Bronchial epithelial cell (primary cell): Measurements from ENCODE around the gene CACNA2D1. TPM values are rescaled to one million over a fixed set of nuclear protein-coding genes. Genes with fewer than 3 reads are reported as not detected.

Source experiments
- DNase-seq: peaks from one replicate; pipeline ENCODE4 v3.0.0-alpha.2; 2010; ENCODE audit warnings: low read depth
- FAIRE-seq: peaks from 2 replicates; lab custom pipeline; 2011; peaks lifted over from hg19 to GRCh38; lab: Jason Lieb, UNC
- H3K27me3 ChIP-seq: 2 replicates; pipeline ENCODE4 v1.5.1; 2011; ENCODE audit warnings: low read length; ENCODE audit not compliant: control insufficient read depth, insufficient read depth
- H3K36me3 ChIP-seq: 2 replicates; pipeline ENCODE4 v1.5.1; 2011; ENCODE audit warnings: low read length; ENCODE audit not compliant: control insufficient read depth, insufficient read depth
- H3K4me3 ChIP-seq: 2 replicates; pipeline ENCODE4 v1.5.1; 2011; ENCODE audit warnings: mild to moderate bottlenecking, low read depth, low read length, control low read depth
- total RNA-seq: library from RNA; depleted of rRNA; stranded (reverse); fragments of >200 nt; gene quantifications from 2 replicates; pipeline ENCODE4 v1.2.1, GENCODE V29; 2014
- TF ChIP-seq, protein P1 (sequence below): IDR thresholded peaks from 2 replicates; pipeline ENCODE4 v1.5.1; 2011; ENCODE audit warnings: mild to moderate bottlenecking, moderate library complexity, low read length, control low read depth, inconsistent platforms; ENCODE audit not compliant: insufficient read depth, severe bottlenecking

CACNA2D1 gene
- total RNA-seq, 1 donor from 2014 or later: 1.1 TPM

GRCh38 chr7:82404094-82404493 is 39.5 kb downstream of the CACNA2D1 start:
- no peaks in the 10 kb centered on the region for H3K36me3 ChIP-seq
- FAIRE-seq: no peak
- TF ChIP-seq, protein P1, sequence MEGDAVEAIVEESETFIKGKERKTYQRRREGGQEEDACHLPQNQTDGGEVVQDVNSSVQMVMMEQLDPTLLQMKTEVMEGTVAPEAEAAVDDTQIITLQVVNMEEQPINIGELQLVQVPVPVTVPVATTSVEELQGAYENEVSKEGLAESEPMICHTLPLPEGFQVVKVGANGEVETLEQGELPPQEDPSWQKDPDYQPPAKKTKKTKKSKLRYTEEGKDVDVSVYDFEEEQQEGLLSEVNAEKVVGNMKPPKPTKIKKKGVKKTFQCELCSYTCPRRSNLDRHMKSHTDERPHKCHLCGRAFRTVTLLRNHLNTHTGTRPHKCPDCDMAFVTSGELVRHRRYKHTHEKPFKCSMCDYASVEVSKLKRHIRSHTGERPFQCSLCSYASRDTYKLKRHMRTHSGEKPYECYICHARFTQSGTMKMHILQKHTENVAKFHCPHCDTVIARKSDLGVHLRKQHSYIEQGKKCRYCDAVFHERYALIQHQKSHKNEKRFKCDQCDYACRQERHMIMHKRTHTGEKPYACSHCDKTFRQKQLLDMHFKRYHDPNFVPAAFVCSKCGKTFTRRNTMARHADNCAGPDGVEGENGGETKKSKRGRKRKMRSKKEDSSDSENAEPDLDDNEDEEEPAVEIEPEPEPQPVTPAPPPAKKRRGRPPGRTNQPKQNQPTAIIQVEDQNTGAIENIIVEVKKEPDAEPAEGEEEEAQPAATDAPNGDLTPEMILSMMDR: no peak
- no peak for DNase-seq
- no peaks in the 10 kb centered on the region for H3K27me3 ChIP-seq
- H3K4me3 ChIP-seq: no peak overlapping the region

GRCh38 chr7:82397879-82398524 is 45.6 kb downstream of the CACNA2D1 start:
- FAIRE-seq (no peak), DNase-seq (no peak)
- Histone ChIP-seq H3K27me3 (no peaks in the 10 kb centered on the region), H3K36me3 (no peaks in the 10 kb centered on the region), H3K4me3 (no peak overlapping the region)
- TF ChIP-seq, protein P1: no peak

GRCh38 chr7:82396343-82396742 is 47.2 kb downstream of the CACNA2D1 start:
- no peak for FAIRE-seq
- TF ChIP-seq, protein P1: no peak
- Histone ChIP-seq H3K27me3 (no peaks in the 10 kb centered on the region), H3K36me3 (no peaks in the 10 kb centered on the region), H3K4me3 (no peak overlapping the region)
- DNase-seq: no peak

DNA sequence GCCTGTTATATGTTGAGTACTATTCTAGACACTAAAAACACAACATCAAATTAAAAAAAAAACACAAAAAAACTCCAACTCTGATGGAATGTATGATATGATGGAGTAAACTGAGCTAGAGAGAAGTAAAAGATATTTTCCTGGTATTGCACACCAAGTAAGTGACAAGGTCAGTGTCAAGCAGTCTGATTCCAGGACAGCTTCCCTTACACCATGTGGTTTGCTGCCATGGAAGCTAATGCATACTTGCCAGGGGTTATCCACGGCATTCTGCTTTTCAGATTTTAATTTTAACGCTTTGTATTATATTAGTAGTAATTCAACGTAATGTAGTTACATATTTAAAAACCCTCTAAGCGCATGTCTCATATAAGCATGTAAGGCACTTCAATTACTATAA is 48.4 kb downstream of the CACNA2D1 start:
- Histone ChIP-seq H3K4me3 (no peak overlapping the region), H3K27me3 (no peaks in the 10 kb centered on the region), H3K36me3 (no peaks in the 10 kb centered on the region)
- no peak for FAIRE-seq
- DNase-seq: no peak
- TF ChIP-seq, protein P1: no peak

GRCh38 chr7:82393840-82394220 is 49.7 kb downstream of the CACNA2D1 start:
- no peaks in the 10 kb centered on the region for H3K36me3 ChIP-seq
- no peak overlapping the region for H3K4me3 ChIP-seq
- TF ChIP-seq, protein P1: no peak
- H3K27me3 ChIP-seq: no peaks in the 10 kb centered on the region
- no peak for FAIRE-seq
- no peak for DNase-seq
